HG03039 (cell line): Measurements from ENCODE around the gene ARMC3.
"Not testable (repeated sequence)": the region's sequence is repeated elsewhere in the genome, so short reads cannot be mapped to it uniquely, and the experiment has no call there.

Experiments
- ATAC-seq: cut with Tn5 transposase; IDR thresholded peaks from one replicate; pipeline ENCODE4 v1.9.1; 2021; ENCODE audit warnings: mild to moderate bottlenecking, moderate library complexity; ENCODE audit not compliant: unreplicated experiment

ARMC3 gene, protein sequence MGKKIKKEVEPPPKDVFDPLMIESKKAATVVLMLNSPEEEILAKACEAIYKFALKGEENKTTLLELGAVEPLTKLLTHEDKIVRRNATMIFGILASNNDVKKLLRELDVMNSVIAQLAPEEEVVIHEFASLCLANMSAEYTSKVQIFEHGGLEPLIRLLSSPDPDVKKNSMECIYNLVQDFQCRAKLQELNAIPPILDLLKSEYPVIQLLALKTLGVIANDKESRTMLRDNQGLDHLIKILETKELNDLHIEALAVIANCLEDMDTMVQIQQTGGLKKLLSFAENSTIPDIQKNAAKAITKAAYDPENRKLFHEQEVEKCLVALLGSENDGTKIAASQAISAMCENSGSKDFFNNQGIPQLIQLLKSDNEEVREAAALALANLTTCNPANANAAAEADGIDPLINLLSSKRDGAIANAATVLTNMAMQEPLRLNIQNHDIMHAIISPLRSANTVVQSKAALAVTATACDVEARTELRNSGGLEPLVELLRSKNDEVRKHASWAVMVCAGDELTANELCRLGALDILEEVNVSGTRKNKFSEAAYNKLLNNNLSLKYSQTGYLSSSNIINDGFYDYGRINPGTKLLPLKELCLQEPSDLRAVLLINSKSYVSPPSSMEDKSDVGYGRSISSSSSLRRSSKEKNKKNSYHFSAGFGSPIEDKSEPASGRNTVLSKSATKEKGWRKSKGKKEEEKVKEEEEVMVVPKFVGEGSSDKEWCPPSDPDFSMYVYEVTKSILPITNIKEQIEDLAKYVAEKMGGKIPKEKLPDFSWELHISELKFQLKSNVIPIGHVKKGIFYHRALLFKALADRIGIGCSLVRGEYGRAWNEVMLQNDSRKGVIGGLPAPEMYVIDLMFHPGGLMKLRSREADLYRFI

DNA sequence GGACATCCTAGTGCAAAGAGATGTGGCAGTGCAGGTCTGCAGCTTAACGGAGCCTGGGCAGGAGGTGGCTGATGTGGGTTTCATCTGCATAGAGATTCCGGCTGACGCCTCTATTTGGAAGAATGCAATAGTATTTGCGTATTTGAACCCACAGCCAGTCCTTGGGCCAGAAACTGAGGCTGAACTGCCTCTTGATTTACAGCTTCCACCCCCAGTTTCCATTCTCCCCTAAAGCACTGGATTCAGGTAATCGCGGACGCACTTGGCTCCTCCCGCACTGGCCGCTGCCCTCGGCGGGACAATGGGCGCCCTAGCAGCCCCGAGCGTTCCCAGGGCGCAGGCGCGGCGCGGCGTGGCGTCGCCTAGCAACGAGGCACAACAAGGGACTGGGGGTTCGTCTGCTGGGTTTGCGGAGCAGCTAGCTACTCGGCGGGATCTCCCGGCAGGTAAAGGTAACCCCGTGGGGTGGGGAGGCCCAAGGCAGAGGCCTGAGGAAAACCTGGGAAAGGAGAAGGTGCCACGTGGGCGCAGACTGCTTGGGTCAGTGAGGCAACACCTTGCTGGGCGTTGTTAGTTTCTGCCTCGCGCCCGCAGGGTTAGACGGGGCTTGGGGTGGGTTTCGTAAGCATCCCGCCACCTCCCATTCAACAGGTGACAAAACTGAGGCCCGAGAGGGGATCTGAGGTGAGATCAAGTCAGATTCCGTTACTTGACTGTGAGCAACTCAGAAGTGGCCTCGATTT is at the start of gene ARMC3:
Gene ARMC3 (plus strand): TSS at position 393 of the 743 bp plus-strand sequence. CDS start 3,944 bp downstream, outside the sequence.
- ATAC-seq, result peak; percentile 82

DNA sequence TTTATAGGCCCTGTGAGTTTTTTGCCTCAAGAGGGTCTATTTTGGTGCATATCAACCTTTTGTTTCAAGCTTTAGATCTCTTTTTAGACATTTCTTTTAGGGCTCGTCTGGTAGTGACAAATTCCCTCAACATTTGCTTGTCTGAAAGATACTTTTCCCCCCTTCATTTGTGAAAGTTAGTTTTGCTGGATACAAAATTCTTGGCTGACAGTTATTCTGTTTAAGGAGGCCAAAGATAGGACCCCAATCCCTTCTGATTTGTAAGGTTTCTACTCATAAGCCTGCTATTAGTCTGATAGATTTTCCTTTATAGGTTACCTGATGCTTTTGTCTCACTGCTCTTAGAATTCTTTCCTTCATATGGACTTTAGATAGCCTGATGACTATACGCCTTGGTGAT is 36.1 kb upstream of the ARMC3 start:
- ATAC-seq, result no peak

DNA sequence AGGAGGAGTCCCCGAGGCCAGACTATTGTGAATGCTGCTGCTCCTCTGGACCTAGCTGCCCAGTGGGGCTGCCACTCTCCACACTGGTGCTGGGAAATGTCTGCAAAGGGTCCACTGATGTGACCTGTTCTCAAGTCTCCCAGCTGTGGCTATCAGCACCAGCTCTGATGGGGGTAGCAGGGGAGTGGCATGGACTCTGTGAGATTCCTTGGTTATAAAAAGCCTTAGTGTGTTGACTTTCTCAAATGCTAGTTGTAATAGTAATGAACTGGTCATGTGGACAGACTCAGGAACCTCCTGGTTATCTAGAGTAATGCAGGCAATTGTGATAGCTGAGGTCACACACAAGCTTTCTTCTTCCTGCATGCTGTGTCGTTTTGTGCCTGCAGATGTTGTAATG is 34.1 kb upstream of the ARMC3 start:
- no peak for ATAC-seq

DNA sequence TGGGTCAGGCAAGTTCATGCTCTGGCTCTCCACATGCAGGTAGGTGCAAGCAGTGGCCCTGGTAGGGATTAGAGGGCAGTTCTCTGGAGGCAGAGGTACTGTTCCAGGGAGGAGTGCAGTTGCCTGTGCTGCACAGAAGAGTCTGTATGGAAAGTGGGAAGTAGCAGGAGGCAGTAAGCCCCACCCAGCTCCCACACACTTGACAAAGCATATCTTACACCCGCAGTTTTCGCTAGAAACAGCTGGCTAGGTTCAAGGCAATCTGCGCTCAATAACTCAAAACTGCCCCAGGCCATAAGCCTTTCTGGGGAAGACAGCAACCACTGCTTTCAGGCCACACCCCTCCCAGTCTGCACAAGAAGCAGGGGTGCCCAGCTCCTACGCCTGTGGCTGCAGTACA is 33.1 kb upstream of the ARMC3 start:
- no peak for ATAC-seq

DNA sequence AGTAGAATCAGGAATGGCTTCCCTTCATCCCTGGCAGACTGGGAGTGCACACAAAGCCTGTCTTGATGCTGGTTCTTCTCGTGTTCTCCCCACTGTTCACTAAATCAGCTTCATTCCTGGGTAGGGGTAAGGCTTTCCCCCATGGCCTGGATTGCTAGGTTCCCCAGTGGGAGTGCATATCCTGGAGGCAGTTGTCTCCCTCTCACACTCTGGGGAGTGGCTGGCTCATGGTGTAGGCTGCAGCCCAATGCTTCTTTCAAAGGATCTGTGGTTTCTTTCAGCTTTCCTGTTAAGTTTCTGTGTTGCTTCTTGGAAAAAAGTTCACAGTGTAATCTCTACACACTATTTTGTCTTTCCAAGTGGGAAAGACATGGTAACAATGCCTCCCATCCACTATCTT is 32.6 kb upstream of the ARMC3 start:
- no peak for ATAC-seq

DNA sequence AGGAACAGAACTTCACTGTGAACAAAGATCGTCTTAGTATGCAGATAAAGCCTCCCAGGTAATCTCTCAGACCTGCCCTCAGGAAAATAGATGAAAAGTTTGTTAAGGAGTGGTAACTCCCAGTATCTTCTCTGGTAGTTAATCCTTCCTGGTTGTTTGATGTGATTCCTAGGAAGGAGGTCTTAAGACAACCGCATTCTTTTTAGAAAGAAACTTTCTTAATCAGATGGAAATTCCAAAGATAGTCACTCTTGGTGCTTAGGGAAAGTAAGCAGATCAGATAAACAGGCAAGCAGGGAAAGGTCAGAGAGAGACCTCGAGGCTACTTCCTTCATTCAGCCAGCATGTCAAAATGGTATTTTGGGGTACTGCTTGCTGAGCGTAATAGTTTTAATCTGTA is 30.5 kb upstream of the ARMC3 start:
- ATAC-seq, result no peak

DNA sequence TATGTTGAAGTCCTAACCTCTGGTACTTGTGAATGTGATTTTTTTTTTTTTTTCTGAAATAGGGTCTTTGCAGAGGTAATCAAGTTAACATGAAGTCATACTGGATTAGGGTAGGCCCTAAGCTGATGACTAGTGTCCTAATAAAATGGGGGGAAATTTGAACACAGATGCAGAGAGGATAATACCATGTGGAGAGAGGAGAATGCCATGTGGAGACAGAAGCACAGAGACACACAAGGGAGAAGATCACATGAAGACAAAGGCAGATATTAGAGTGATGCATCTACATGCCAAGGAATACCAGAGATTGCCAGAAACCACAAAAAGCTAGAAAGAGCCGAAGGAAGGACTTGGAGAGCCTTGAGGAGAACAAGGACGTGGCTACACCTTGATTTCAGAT is 28.5 kb upstream of the ARMC3 start:
- no peak for ATAC-seq

DNA sequence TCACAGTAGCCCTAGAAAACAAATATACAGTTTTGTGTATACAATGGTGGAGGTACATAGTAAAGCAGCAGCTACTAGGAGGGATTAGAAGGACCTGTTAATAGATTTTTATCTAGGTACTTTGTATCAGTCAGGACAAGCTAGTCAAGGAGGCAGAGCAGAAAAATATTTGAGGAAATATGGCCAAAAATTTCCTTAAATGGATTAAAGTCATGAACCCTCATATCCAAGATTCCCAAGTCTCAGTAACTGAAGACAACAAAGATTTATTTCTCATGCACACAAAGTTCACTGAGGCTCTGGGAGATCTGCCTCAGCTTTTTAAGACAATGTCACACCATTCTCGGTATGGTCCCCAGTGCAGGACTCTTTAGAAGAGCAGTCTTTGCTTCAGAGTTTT is 28.1 kb upstream of the ARMC3 start:
- no peak for ATAC-seq

DNA sequence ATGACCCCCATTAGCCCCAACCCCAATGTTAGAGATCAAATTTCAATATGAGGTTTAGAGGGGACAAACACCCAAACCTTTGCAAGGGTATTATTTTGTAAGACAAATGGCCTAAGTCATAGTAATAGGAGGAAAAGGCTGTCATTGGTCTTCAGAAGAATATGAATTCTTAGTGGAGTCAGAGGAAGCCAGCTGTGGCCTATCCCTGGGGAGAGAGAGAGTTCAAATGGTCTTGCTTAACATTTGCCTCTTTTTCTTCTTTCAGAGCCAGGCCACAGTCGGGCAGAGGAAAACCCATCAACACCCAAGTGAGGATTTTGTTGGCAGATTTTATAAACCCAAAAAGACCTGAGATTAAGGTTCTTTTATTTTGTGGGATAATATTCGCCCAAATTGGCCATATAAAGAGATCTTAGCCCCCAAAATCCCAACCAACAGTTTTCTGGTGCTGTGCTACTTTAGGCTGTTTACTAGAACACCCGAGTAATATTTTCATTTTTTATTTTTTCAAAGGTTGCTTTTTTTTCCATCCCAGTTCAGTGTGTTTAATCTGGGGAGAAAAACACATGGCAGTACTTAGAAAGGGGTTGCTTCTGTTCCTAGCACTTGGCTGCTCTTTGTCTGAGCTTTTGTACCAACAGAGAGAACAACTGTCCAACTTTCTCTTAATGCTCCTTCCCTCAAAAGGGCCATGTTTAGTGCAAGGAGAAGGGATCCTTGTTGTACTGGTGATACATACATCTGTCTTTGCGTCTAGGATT is 26.8 kb upstream of the ARMC3 start:
- no peak for ATAC-seq

DNA sequence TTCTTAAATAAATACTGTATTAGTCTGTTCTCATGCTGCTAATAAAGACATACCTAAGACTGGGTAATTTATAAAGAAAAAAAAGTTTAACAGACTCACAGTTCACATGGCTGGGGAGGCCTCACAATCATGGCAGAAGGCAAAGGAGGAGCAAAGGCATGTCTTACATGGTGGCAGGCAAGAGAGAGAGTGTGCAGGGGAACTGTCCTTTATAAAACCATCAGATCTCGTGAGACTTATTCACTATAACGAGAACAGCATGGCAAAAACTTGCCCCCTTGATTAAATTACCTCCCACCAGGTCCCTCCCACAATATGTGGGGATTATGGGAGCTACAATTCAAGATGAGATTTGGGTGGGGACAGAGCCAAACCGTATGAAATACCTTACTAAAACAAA is 25.7 kb upstream of the ARMC3 start:
- not testable (repeated sequence) for ATAC-seq

DNA sequence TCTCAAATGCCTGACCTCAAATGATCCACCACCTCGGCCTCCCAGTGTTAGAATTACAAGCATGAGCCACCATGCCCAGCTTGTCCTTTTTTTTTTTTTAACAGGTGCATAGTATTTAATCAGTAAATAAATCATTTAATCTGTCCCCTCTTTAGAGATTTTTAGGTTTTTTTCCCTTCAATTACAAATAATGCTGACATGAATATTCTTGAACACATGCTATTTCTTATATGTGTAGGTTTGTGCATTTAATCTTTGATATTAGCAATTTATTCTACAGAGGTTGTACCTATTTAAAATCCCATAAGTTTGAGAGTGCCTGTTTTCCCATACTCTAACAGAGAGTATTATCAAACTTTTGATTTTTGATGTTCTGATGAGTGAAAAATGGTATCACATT is 24.2 kb upstream of the ARMC3 start:
- ATAC-seq, result no peak

DNA sequence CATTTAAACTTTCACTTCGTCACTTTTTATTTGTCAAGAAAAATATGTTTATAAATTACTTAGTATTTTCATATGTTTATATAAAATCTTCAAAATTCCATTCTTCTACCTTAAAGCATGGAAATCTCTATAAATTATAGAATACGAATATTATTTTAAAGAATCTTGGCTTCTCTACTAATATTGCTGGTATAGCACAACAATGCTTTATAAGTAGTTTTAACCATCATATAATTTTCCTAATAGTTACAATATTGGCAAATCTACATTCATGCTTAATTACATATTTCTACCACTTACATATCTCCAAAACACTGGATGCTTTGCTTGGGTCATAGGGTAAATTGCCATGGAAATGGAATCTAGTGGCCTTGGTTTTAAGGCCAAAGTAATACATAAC is 21.1 kb upstream of the ARMC3 start:
- ATAC-seq, result no peak

DNA sequence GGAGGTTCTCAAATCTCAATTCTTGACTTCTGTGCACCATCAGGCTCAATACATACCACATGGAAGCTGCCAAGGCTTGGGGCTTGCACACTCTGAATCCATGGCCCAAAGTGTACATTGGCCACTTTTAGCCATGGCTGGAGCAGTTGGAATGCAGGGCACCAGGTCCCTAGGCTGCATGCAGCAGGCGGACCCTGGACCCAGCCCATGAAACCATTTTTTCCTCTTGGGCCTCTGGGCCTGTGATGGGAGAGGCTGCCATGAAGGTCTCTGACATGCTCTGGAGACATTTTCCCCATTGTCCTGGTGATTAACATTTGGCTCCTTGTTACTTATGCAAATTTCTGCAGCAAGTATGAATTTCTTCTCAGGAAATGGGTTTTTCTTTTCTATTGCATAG is 19.0 kb upstream of the ARMC3 start:
- no peak for ATAC-seq

DNA sequence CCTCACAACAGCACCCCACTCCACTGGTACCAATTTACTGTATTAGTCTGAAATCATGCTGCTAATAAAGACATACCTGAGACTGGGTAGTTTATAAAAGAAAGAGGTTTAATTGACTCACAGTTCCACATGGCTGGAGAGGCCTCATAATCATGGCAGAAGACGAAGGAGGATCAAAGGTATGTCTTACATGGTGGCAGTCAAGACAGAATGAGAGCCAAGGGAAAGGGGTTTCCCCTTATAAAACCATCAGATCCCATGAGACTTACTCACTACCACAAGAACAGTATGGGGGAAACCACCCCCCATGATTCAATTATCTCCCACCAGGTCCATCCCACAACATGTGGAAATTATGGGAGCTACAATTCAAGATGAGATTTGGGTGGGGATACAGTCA is 18.2 kb upstream of the ARMC3 start:
- ATAC-seq, result not testable (repeated sequence)

DNA sequence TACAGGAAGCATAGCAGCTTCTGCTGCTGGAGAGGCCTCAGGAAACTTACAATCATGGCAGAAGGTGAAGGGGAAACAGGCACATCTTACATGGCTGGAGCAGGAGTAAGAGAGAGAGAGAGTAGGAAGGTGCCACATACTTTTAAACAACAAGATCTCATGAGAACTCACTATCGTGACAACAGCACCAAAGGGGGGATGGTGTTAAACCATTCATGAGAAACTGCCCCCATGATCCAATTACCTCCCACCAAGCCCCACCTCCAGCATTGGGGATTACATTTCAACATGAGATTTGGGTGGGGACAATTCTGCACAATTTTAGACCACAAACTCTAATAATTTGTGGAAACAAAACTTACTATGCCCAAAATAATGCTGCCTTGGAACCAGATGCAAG is 16.8 kb upstream of the ARMC3 start:
- ATAC-seq, result no peak

DNA sequence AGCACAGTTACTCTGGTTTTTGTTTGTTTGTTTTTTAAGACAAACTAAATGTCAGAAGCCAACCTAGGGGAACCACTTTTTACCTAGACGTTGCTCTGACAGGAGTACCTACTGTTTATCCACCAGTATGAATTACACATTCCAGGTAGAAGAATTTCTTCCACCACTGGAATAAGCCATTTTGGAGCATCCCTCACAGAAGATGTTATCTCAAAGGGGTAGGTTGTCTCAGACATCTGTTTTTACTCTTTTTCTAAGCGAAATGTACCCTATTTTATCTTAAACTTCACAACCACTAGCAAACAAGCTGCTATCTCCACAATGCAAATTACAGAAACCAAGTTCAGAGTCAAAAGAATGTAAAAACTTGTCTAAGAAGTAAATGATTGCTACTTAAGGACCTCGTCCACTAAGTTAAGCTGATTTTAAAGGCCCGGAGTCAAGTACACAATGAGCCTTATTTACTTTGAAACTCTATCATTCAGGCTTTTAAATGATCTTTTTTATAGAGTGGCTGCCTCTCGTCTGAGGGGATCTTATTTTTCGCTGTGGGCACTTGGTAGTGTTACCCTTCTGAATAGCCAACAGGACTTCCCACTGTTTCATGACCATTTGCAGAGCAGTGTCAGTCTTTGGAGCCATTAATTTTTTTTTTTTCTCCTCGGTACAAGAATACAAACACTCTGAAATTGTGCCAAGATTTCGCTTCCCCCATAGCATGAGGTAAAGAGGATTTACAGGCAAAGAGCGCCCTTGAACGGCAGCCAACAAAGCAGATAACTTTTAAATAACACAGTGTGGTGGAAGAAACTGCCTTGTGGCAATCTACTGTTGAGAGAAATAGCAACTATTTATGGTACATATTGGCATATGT is 15.7 kb upstream of the ARMC3 start:
- no peak for ATAC-seq

DNA sequence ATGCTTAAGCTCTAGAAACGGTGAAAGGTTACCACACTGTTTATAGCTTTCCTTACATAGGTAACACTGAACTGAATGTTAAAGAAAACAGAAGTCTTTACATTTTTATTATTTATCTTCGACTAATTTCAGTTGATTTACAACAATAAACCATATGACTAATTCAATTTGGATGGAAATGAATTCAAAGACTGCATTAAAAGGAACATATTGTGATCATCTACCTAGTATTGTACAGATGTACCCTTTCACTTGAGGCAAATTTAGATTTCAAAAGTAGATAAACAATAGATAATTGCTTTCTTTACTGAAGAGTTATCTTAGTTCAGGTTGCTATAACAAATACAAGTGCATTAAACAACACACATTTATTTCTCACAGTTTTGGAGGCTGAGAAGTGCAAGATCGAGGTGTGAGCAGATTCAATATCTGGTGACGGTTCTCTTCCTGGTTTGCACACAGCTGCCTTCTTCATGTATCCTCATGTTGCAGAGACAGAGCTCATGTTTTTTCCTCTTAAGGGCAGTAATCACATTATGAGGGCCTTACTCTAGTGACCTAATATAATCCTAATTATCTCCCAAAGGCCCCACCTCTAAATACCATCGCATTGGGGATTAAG is 15.0 kb upstream of the ARMC3 start:
- no peak for ATAC-seq

DNA sequence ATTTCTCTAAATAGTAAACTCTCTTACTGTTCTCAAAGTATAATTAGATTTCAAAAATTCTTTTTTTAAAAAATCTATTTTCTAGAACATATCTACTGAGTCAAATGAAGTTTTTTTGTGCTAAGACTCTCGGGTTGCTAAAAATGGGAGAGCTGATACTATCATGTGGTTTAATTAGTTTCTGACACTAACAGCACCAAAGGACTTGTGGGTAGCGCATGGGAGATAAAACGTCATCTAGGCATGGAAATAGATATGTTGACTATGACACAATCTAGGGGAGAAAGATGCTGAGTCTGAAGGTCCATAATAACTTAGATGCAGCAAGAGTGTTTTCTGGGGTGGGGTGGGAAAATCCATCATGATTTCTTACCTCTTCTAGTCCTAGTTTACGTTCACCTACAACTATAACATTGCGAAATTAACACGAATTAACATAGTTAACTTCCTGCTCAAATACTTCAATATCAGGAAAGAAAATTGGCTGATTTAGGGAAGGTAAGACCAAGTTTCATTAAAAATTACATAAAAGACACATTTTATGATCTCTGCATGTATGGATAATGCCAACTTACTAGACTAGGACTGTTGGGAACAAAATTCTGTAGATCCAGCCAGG is 14.3 kb upstream of the ARMC3 start:
- ATAC-seq, result no peak

DNA sequence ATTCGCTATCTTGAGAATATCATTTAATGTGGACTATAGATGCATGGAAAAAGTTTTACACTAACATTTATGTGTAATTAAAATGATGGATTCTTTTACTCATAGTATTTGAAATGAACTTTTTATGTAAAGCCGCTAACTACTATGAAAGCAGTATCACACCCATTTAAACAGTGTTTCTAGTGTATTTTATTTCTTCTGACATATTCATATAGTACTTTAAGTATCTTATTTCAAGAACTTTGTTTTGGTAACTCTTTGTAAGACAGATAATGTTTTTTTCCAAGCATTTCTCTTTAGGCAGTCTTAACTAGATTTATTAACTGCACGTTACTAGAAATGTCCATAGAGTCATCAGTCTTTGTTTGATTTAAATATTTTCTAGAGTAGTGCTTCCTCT is 12.5 kb upstream of the ARMC3 start:
- no peak for ATAC-seq
